OCI-LY1 (cell line): ENCODE results near the gene GPR26.

Experiments used
- H2AFZ ChIP-seq: fragments of 200-600 bp; sonication (generic), shearing (Covaris generic); 2 replicates; pipeline ENCODE4 v1.6.0; 2014; ENCODE audit warnings: antibody characterized with exemption, mild to moderate bottlenecking, low read length
- H3F3A ChIP-seq: fragments of 200-600 bp; sonication (generic), shearing (Covaris generic); 2 replicates; pipeline ENCODE4 v1.6.0; 2014; ENCODE audit warnings: mild to moderate bottlenecking, antibody characterized with exemption, low read length, moderate library complexity; ENCODE audit not compliant: insufficient read depth
- H3K27ac ChIP-seq: fragments of 200-600 bp; sonication (generic); 2 replicates; pipeline ENCODE4 v1.5.1; 2014; ENCODE audit warnings: low read length, mixed run types, mild to moderate bottlenecking, low read depth; ENCODE audit not compliant: poor library complexity, severe bottlenecking
- H3K27me3 ChIP-seq: fragments of 200-600 bp; sonication (generic); 2 replicates; pipeline ENCODE4 v1.6.0; 2014; ENCODE audit warnings: antibody characterized with exemption, mild to moderate bottlenecking, low read length, moderate library complexity; ENCODE audit not compliant: insufficient read depth
- H3K36me3 ChIP-seq: fragments of 200-600 bp; sonication (generic); 2 replicates; pipeline ENCODE4 v1.6.1; 2014; ENCODE audit warnings: mild to moderate bottlenecking, antibody characterized with exemption, low read length, moderate library complexity, mixed read lengths; ENCODE audit not compliant: insufficient read depth
- H3K4me1 ChIP-seq: fragments of 200-600 bp; sonication (generic); 2 replicates; pipeline ENCODE4 v1.5.1; 2014; ENCODE audit warnings: mild to moderate bottlenecking, low read length, moderate library complexity; ENCODE audit not compliant: insufficient read depth, severe bottlenecking
- H3K4me2 ChIP-seq: fragments of 200-600 bp; sonication (generic), shearing (Covaris generic); 2 replicates; pipeline ENCODE4 v1.6.1; 2014; ENCODE audit warnings: low read length
- H3K4me3 ChIP-seq: fragments of 200-600 bp; sonication (generic); 2 replicates; pipeline ENCODE4 v1.5.1; 2014; ENCODE audit warnings: low read length, low read depth, mild to moderate bottlenecking, mixed read lengths; ENCODE audit not compliant: poor library complexity, severe bottlenecking
- H3K79me2 ChIP-seq: fragments of 200-600 bp; shearing (Covaris generic); 2 replicates; pipeline ENCODE4 v1.6.1; 2016; ENCODE audit warnings: mixed run types, low read length, mixed read lengths; ENCODE audit not compliant: insufficient read depth
- H3K9ac ChIP-seq: fragments of 200-600 bp; sonication (generic), shearing (Covaris generic); 2 replicates; pipeline ENCODE4 v1.6.1; 2014; ENCODE audit warnings: mild to moderate bottlenecking, low read length, mixed read lengths
- H3K9me2 ChIP-seq: fragments of 200-600 bp; sonication (generic), shearing (Covaris generic); 2 replicates; pipeline ENCODE4 v1.6.1; 2014; ENCODE audit warnings: low read depth, mild to moderate bottlenecking, low read length, mixed read lengths
- H3K9me3 ChIP-seq: fragments of 200-600 bp; shearing (Covaris generic); 2 replicates; pipeline ENCODE4 v1.6.1; 2014; ENCODE audit warnings: low read length, mixed read lengths
- H4K20me1 ChIP-seq: fragments of 200-600 bp; sonication (generic), shearing (Covaris generic); 2 replicates; pipeline ENCODE4 v1.6.0; 2016; ENCODE audit warnings: mild to moderate bottlenecking, low read length; ENCODE audit not compliant: insufficient read depth
- CTCF ChIP-seq: fragments of 200-600 bp; sonication (generic), shearing (Covaris generic); IDR thresholded peaks from 2 replicates; pipeline ENCODE4 v1.5.1; 2017; ENCODE audit warnings: mild to moderate bottlenecking, antibody characterized with exemption, low read length, moderate library complexity, mixed read lengths
- EZH2 ChIP-seq: fragments of 200-600 bp; sonication (generic), shearing (Covaris generic); IDR thresholded peaks from 2 replicates; pipeline ENCODE4 v1.8.0; 2017; ENCODE audit warnings: borderline replicate concordance, mixed run types, mild to moderate bottlenecking, antibody characterized with exemption, low read length, moderate library complexity, mixed read lengths

GPR26 gene

GRCh38 chr10:123703195-123703790 lies 37.1 kb downstream of the GPR26 start:
- H3K36me3 ChIP-seq, result no peaks in the 10 kb centered on the region
- H3K4me1 ChIP-seq, result no peaks in the 10 kb centered on the region
- no peak overlapping the region for H3K27ac ChIP-seq
- no peaks in the 10 kb centered on the region for H4K20me1 ChIP-seq
- H3K27me3 ChIP-seq, result no peaks in the 10 kb centered on the region
- TF ChIP-seq EZH2, result no peak
- TF ChIP-seq CTCF, result no peak
- no peaks in the 10 kb centered on the region for H3K9me3 ChIP-seq
- no peak overlapping the region for H3K4me2 ChIP-seq
- no peaks in the 10 kb centered on the region for H3K79me2 ChIP-seq
- no peaks in the 10 kb centered on the region for H3K9me2 ChIP-seq
- no peak overlapping the region for H3K9ac ChIP-seq
- H3F3A ChIP-seq, result no peaks in the 10 kb centered on the region
- H3K4me3 ChIP-seq, result no peak overlapping the region
- H2AFZ ChIP-seq, result no peak overlapping the region

- Histone ChIP-seq H3K9me2 (no peaks in the 10 kb centered on the region), H3K9me3 (no peaks in the 10 kb centered on the region), H3K27me3 (no peaks in the 10 kb centered on the region), H2AFZ (no peak overlapping the region), H3K9ac (no peak overlapping the region), H3K4me3 (no peak overlapping the region), H4K20me1 (no peaks in the 10 kb centered on the region), H3K36me3 (no peaks in the 10 kb centered on the region), H3F3A (no peaks in the 10 kb centered on the region), H3K79me2 (no peaks in the 10 kb centered on the region), H3K4me2 (no peak overlapping the region), H3K4me1 (no peaks in the 10 kb centered on the region), H3K27ac (no peak overlapping the region)
- TF ChIP-seq EZH2, result no peak
- TF ChIP-seq CTCF, result no peak
Measured at GRCh38 chr10:123704076-123704475, 37.9 kb downstream of the GPR26 start.

- Histone ChIP-seq H3K4me2 (no peak overlapping the region), H3K4me1 (no peaks in the 10 kb centered on the region), H3K9me3 (no peaks in the 10 kb centered on the region), H4K20me1 (no peaks in the 10 kb centered on the region), H2AFZ (no peak overlapping the region), H3K4me3 (no peak overlapping the region), H3K36me3 (no peaks in the 10 kb centered on the region), H3K79me2 (no peaks in the 10 kb centered on the region), H3K27ac (no peak overlapping the region), H3K9ac (no peak overlapping the region), H3F3A (no peaks in the 10 kb centered on the region), H3K27me3 (no peaks in the 10 kb centered on the region), H3K9me2 (no peaks in the 10 kb centered on the region)
- TF ChIP-seq CTCF (no peak), EZH2 (no peak)
Measured at GRCh38 chr10:123704812-123705211, 38.7 kb downstream of the GPR26 start.
